Upper lobe of left lung (tissue), 6 donors: Measurements from ENCODE around the gene RAP1GDS1. TPM values are rescaled to one million over a fixed set of nuclear protein-coding genes. Genes with fewer than 3 reads are reported as not detected.
"Not testable (repeated sequence)": the region's sequence is repeated elsewhere in the genome, so short reads cannot be mapped to it uniquely, and the experiment has no call there.

ENCODE experiments used
- ATAC-seq, 2 donors: fragments of 200-7000 bp; cut with Tn5 transposase; one replicate each; pipeline ENCODE4 v1.9.1; 2022; ENCODE audit warnings: mild to moderate bottlenecking in 2 of 2, moderate library complexity in 2 of 2; ENCODE audit not compliant: low FRiP score in 2 of 2
- DNase-seq, 2 donors: peaks; one replicate each; pipeline ENCODE4 v3.0.0-alpha.2; 2019 to 2020
- H3K27ac ChIP-seq, 4 donors: fragments of 200-600 bp; sonication (generic); one replicate each; pipeline ENCODE4 v1.5.1; 2016 to 2019
- H3K27me3 ChIP-seq, 4 donors: fragments of 200-600 bp; sonication (generic); one replicate each; pipeline ENCODE4 v1.5.1; 2017 to 2019
- H3K36me3 ChIP-seq, 4 donors: fragments of 200-600 bp; sonication (generic); one replicate each; pipeline ENCODE4 v1.5.1; 2016 to 2019
- H3K4me1 ChIP-seq, 4 donors: fragments of 200-600 bp; sonication (generic); one replicate each; pipeline ENCODE4 v1.5.1; 2018 to 2019
- H3K4me3 ChIP-seq, 4 donors: fragments of 200-600 bp; sonication (generic); one replicate each; pipeline ENCODE4 v1.5.1; 2017 to 2019; ENCODE audit warnings: mild to moderate bottlenecking in 2 of 4, moderate library complexity in 1 of 4
- H3K9me3 ChIP-seq, 4 donors: fragments of 200-600 bp; sonication (generic); one replicate each; pipeline ENCODE4 v1.5.1; 2018 to 2019
- CTCF ChIP-seq, 6 experiments: fragments of 450-650 bp in 4 of 6; fragments of 200-600 bp in 2 of 6; sonication (generic) in 2 of 6; IDR thresholded peaks; one replicate each; pipeline ENCODE4 v1.5.1; 2016 to 2019; ENCODE audit warnings: antibody characterized with exemption in 6 of 6
- EP300 ChIP-seq, 4 donors: sonication (generic); formaldehyde crosslinking; IDR thresholded peaks; one replicate each; pipeline ENCODE4 v1.5.1; 2017; ENCODE audit warnings: antibody characterized with exemption in 4 of 4, control low read depth in 2 of 4
- POLR2A ChIP-seq, 4 donors: fragments of 450-650 bp; IDR thresholded peaks; one replicate each; pipeline ENCODE4 v1.5.1; 2016 to 2017; ENCODE audit warnings: antibody characterized with exemption in 4 of 4, mild to moderate bottlenecking in 2 of 4
- POLR2AphosphoS5 ChIP-seq, 2 donors: sonication (generic); formaldehyde crosslinking; IDR thresholded peaks; one replicate each; pipeline ENCODE4 v1.5.1; 2017; ENCODE audit warnings: antibody characterized with exemption in 2 of 2
- WGBS, 2 donors: methylation state at CpG; one replicate each; pipeline ENCODE4 v1.1.5; 2017 to 2018; 5-methylcytosine and 5-hydroxymethylcytosine counted together
- total RNA-seq, 6 donors: library from RNA; depleted of rRNA in 4 of 6; stranded (reverse); fragments of >200 nt in 4 of 6; gene quantifications; one replicate each; pipeline versions ENCODE4 v1.1.0 to v1.2.1, GENCODE V29; 2016 to 2021
- donor health status: DM: no; HTN: no; CAD: no; lungs with moderate emphysema.
- donor health status: DM: no; HTN: yes; CAD: no; lungs with severe emphysema.

RAP1GDS1 gene
- total RNA-seq, 6 donors from 2014 or later = 20.6 to 63.9 (median 35.5) TPM

DNA sequence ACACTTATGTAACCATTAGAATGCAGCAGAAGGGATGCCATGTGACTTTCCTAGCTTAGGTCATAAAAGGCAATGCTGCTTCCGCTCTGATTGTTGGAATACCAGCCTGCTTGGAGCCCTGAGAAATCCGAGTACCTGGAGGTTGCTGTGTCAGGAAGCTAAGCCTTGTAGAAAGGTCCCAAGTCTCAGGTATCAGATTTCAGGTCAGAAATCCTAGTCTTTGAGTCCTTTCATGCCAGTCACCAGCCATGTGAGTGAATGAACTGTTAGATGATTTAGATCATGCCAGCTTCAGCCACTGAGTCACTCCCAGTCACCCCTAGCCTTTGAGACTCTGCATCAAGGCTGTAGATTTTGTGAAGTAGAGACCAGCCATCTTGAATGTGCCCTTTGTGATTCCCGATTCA is 23.5 kb downstream of the RAP1GDS1 start:
- TF ChIP-seq POLR2A (IDR thresholded peaks at IDR 0.05) (no peak), POLR2AphosphoS5 (IDR thresholded peaks at IDR 0.05) (no peak), EP300 (IDR thresholded peaks at IDR 0.05) (no peak), CTCF (IDR thresholded peaks at IDR 0.05) (no peak)
- H3K4me1 ChIP-seq = peaks cover 0 to 9% (median 6%) of the 10 kb centered on the region in 4 donors
- ATAC-seq (no peak), DNase-seq (no peak)
- no peaks in the 10 kb centered on the region for H3K36me3 ChIP-seq
- H3K27ac ChIP-seq = no peak overlapping the region
- H3K27me3 ChIP-seq = no peaks in the 10 kb centered on the region
- WGBS, 2 donors = 75 to 93% methylated on average over 3 of the region's 3 CpGs
- H3K9me3 ChIP-seq = no peaks in the 10 kb centered on the region
- no peak overlapping the region for H3K4me3 ChIP-seq

- WGBS, 2 donors = 98 to 100% methylated on average over 3 of the region's 3 CpGs
- no peak overlapping the region for H3K27ac ChIP-seq
- TF ChIP-seq EP300 (IDR thresholded peaks at IDR 0.05) (no peak), CTCF (IDR thresholded peaks at IDR 0.05) (no peak), POLR2A (IDR thresholded peaks at IDR 0.05) (no peak), POLR2AphosphoS5 (IDR thresholded peaks at IDR 0.05) (no peak)
- H3K4me1 ChIP-seq = peaks cover 0 to 9% (median 6%) of the 10 kb centered on the region in 4 donors
- no peaks in the 10 kb centered on the region for H3K27me3 ChIP-seq
- no peaks in the 10 kb centered on the region for H3K9me3 ChIP-seq
- no peak overlapping the region for H3K4me3 ChIP-seq
- no peak for ATAC-seq
- no peaks in the 10 kb centered on the region for H3K36me3 ChIP-seq
- DNase-seq = no peak
Observed at GRCh38 chr4:98285676-98286075, 24.5 kb downstream of the RAP1GDS1 start.

DNA sequence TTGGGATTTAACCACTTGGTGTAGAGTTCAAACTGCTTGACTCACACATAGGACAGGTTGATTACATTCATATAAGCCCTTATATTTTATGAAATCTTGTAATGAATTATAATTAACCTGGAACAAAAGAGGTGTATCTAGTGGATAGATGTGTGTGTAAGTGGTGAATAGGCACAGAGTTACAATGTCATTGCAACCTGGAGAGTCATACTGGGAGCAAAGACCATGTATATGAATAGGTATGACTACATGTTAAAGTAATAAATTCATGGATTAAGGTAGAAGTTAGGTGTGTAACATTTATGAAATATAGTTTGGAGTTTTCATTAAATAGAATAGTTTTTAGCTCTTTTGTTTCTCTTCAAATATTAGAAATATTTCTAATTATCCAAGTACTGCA is 26.1 kb downstream of the RAP1GDS1 start:
- no peaks in the 10 kb centered on the region for H3K9me3 ChIP-seq
- DNase-seq (no peak), ATAC-seq (no peak)
- TF ChIP-seq POLR2AphosphoS5 (IDR thresholded peaks at IDR 0.05) (no peak), EP300 (IDR thresholded peaks at IDR 0.05) (no peak), CTCF (IDR thresholded peaks at IDR 0.05) (no peak), POLR2A (IDR thresholded peaks at IDR 0.05) (no peak)
- peaks cover 0 to 9% (median 6%) of the 10 kb centered on the region in 4 donors for H3K4me1 ChIP-seq
- H3K36me3 ChIP-seq = no peaks in the 10 kb centered on the region
- H3K27ac ChIP-seq = no peak overlapping the region
- H3K4me3 ChIP-seq = no peak overlapping the region
- H3K27me3 ChIP-seq = no peaks in the 10 kb centered on the region

DNA sequence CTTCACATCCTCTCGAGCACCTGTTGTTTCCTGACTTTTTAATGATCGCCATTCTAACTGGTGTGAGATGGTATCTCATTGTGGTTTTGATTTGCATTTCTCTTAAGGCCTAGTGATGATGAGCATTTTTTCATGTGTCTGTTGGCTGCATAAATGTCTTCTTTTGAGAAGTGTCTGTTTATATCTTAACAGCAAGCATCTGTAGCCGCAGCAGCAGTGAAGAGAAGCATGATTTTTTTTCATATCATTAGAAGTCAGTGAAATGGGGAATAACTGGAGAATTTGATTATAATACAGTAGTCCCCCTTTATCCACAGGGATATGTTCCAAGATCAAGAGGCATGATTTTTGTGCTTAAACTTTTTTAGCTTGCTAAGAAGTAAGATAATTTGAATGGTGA is 27.5 kb downstream of the RAP1GDS1 start:
- not testable (repeated sequence) for H3K27ac ChIP-seq, ATAC-seq, H3K9me3 ChIP-seq, H3K36me3 ChIP-seq, H3K4me1 ChIP-seq, H3K27me3 ChIP-seq, DNase-seq, H3K4me3 ChIP-seq
- 75 to 83% methylated on average over 3 of the region's 3 CpGs for WGBS, 2 donors

GRCh38 chr4:98289375-98289774 is 28.2 kb downstream of the RAP1GDS1 start:
- ATAC-seq = no peak
- 70 to 80% methylated on average over 1 of the region's 1 CpG for WGBS, 2 donors

More at GRCh38 chr4:98289375-98289774, 28.2 kb downstream of the RAP1GDS1 start:
- Histone ChIP-seq H3K27me3 (no peaks in the 10 kb centered on the region), H3K4me1 (peaks cover 0 to 5% (median 2%) of the 10 kb centered on the region in 4 donors), H3K9me3 (no peaks in the 10 kb centered on the region), H3K36me3 (no peaks in the 10 kb centered on the region), H3K4me3 (no peak overlapping the region), H3K27ac (no peak overlapping the region)
- TF ChIP-seq EP300 (IDR thresholded peaks at IDR 0.05) (no peak), POLR2AphosphoS5 (IDR thresholded peaks at IDR 0.05) (no peak), POLR2A (IDR thresholded peaks at IDR 0.05) (no peak), CTCF (IDR thresholded peaks at IDR 0.05) (no peak)
- no peak for DNase-seq
